GM12875 (cell line): ENCODE results near the gene SHFL.
A peak's percentile ranks its signal among the peaks of the same experiment; 100 is the strongest.

Experiments
- H3K4me3 ChIP-seq: one replicate; pipeline ENCODE4 v1.5.1; 2011; ENCODE audit warnings: low read depth, low read length, control low read depth
- TF ChIP-seq, protein P1 (sequence below): IDR thresholded peaks from 2 replicates; pipeline ENCODE4 v1.5.1; 2011; ENCODE audit warnings: low read depth, mild to moderate bottlenecking, control low read depth, inconsistent platforms, low read length, moderate library complexity, borderline replicate concordance; ENCODE audit not compliant: insufficient read depth

SHFL gene

DNA sequence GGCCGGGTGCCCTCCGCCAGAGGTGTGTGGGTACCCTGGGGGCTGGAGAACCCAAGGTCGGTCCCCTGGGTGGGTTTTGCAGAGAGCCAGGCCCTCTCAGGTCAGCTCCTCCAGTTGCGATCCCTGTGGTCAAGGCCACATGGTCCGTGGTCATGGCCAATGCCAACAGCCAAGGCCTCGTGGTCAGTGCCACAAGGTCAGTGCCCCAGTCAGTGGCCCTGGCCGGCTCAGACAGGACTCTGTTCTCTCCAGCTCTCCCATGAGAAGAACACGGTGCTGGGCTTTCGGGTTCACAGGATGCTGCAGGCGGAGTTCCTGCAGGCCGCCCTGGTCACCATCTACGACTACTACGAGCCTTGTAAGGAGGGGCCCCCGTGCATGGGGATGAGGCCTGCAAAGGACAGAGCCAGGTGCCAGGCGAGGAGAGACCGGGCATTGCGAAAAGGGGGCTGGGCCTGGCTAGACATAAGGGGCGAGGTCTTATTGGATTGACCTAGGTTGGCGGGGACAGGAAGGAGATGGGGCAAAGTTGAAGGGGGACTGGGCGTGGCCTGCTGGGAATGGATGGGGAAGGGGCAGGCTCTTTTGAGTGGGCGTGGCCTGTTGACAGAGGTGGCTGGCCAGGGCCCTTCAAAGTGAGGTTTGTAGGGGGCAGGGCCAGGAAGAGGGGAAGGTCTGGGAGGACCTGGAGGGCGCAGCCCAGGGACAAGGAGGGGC, 15.2 kb upstream of the SHFL start:
- H3K4me3 ChIP-seq = no peak overlapping the region
- TF ChIP-seq, protein P1, sequence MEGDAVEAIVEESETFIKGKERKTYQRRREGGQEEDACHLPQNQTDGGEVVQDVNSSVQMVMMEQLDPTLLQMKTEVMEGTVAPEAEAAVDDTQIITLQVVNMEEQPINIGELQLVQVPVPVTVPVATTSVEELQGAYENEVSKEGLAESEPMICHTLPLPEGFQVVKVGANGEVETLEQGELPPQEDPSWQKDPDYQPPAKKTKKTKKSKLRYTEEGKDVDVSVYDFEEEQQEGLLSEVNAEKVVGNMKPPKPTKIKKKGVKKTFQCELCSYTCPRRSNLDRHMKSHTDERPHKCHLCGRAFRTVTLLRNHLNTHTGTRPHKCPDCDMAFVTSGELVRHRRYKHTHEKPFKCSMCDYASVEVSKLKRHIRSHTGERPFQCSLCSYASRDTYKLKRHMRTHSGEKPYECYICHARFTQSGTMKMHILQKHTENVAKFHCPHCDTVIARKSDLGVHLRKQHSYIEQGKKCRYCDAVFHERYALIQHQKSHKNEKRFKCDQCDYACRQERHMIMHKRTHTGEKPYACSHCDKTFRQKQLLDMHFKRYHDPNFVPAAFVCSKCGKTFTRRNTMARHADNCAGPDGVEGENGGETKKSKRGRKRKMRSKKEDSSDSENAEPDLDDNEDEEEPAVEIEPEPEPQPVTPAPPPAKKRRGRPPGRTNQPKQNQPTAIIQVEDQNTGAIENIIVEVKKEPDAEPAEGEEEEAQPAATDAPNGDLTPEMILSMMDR = no peak

DNA sequence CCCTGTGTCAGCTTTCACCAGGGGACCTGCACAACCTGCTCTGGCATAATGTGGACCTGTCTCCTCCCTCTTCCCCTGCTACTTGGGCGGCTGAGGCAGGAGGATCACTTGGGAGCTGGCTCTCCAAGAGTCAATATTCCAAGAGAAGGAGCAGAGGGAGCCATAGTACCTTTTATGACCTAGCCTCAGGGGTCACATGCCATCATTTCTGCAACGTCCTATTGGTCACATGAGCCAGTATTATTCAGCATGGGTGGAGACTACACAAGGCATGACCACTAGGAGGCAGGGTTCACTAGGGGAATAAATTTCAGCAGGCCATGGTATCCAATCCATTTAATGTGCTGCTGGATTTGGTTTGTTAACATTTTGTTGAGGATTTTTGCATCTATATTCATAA, 12.0 kb upstream of the SHFL start:
- no peak overlapping the region for H3K4me3 ChIP-seq
- TF ChIP-seq, protein P1 = peak; percentile 52; the same call in 1 of the 2 replicates

DNA sequence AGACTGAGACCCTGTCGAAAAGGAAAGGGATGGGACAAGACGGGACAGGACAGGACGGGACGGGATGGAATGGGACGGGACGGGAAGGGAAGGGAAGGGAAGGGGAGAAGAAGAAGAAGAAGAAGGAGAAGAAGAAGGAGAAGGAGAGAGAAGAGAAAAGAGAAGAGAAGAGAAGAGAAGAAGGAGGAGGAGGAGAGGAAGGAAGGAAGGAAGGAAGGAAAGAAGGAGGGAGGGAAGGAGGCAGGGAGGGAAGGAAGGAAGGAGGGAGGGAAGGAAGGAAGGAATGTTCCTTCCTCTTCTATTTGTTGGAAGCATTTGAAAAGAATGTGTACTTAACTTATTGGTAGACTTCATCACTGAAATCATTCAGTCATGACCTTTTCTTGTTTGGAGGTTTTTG, 9.6 kb upstream of the SHFL start:
- TF ChIP-seq, protein P1 = no peak
- no peak overlapping the region for H3K4me3 ChIP-seq

DNA sequence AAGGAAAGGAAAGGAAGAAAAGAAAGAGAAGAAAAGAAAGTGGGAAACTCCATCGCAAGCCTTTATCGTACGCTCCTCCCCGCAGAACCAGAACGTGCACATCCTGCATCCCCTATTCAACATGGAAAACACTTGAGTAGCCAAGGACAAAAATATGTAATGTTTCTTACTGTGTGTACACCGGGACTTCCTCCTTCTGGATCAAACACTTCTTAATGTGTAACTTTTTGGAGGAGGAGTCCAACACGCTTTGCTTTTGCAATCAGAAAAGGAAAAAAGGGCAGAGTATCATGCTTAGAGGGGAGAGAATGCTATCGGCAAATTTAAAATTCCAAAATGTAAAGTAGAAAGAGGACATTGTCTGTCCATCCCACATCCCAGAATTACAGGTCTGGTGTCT, 7.8 kb upstream of the SHFL start:
- no peak overlapping the region for H3K4me3 ChIP-seq
- TF ChIP-seq, protein P1 = no peak

DNA sequence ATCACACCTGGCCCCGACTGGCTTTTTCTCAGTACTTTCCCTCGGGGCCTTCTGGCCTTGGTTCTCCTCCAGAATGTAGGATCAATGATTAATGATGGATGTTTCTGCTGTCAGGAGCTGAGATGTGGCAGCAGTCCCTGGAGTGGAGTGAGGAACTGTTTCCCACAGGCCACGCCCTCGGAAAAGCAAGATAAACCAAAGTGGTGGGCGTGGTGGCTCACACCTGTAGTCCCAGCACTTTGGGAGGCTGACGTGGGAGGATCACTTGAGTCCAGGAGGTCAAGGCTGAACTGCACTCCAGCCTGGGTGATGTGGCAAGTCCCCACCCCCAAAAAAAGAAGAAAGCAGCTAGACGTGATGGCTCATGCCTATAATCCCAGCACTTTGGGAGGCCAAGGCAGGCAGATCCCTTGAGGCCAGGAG, 7.1 kb upstream of the SHFL start:
- H3K4me3 ChIP-seq = no peak overlapping the region

DNA sequence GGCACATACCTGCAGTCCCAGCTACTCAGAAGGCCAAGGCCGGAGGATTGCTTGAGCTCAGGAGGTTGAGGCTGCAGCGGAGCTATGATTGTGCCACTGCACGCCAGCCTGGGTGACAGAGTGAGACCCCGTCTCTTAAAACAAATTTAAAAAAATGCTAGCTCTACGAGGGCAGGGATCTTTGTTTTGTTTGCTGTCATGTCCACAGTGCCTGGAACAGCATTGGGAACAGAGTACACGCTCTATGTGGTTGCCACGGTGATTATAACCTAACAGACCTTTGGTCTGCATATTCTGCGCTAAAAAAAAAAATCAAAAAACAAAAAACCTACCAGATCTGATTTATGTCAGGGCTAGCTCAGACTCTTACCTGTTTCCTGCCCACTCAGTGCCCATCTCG, 2.2 kb upstream of the SHFL start:
- TF ChIP-seq, protein P1 = no peak
- no peak overlapping the region for H3K4me3 ChIP-seq

More for the DNA sequence above, 7.1 kb upstream of the SHFL start:
- TF ChIP-seq, protein P1 = no peak

DNA sequence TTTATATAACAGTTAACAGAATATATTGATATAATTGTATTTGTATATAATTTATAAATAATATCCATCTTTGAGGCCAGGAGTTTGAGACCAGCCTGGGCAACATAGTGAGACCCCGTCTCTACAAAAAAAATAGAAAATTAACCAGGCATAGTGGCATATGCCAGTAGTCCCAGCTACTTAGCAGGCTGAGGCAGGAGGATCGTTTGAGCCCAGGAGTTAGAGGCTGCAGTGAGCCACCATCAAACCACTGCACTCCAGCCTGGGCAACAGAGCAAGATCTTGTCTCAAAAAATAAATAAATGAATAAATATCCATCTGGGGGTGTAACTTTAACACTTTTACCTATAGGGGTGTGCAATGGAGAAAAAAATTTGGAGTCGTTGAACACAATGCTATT, 1.3 kb upstream of the SHFL start:
- TF ChIP-seq, protein P1 = no peak
- no peak overlapping the region for H3K4me3 ChIP-seq
